GM18951 (cell line): ENCODE measurements around the gene CCDC159.

Experiments used
- POLR2A ChIP-seq: IDR thresholded peaks from 4 replicates; pipeline ENCODE4 v1.6.1; 2011; ENCODE audit warnings: mild to moderate bottlenecking; ENCODE audit not compliant: insufficient read length, insufficient read depth; ENCODE audit errors: extremely low read depth
- in situ Hi-C: fragments of 300-500 bp; cut with MboI; formaldehyde crosslinking; loops from one replicate; pipeline ENCODE4 v1.12.0; 2022; ENCODE audit warnings: low sequenced_read_pairs, mixed read lengths, inconsistent platforms; ENCODE audit not compliant: unreplicated experiment

Gene CCDC159

DNA sequence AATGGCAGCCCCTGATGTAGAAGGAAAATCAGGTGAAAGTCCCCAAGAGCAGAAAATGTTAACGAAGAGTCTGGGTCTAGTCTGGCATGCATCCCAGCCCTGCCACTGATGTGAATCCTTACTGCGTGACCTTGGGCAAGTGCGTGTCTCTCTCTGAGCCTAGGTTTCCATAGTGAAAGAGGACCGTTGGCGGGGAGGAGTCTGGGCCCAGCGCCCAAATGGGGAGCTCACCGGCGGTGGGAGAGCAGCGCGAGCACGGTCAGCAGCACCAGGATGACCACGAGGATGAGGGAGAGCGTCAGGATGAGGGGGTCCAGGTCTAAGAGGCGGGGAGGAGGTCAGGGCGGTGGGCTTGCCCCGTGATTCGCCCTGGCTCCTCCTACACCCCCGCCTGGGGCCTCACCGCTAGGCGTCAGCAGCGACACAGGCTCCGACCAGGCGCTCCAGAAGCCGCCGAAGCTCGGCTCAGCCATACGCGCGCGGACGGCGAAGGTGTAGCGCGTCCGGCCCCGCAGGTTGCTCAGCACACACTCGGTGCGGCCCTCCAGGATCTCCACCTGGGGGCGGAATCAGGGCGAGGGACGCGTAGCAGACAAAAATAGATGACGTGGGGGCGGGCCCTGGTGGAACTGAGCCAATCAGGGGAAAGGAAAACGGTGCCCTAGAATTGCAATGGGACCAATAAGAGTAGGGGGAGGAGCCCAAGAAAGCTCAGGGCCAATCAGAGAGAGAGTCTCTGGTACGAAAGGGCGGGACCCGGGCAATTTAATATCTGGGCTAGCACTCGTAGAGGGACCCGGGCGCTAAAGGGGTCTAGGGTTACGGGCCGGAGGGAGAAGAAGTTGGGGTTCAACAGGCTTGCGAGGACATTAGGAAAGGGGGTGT is 34.6 kb downstream of the CCDC159 start:
- peak; percentile 89 for TF ChIP-seq POLR2A
- in situ Hi-C loops: no loop called here

DNA sequence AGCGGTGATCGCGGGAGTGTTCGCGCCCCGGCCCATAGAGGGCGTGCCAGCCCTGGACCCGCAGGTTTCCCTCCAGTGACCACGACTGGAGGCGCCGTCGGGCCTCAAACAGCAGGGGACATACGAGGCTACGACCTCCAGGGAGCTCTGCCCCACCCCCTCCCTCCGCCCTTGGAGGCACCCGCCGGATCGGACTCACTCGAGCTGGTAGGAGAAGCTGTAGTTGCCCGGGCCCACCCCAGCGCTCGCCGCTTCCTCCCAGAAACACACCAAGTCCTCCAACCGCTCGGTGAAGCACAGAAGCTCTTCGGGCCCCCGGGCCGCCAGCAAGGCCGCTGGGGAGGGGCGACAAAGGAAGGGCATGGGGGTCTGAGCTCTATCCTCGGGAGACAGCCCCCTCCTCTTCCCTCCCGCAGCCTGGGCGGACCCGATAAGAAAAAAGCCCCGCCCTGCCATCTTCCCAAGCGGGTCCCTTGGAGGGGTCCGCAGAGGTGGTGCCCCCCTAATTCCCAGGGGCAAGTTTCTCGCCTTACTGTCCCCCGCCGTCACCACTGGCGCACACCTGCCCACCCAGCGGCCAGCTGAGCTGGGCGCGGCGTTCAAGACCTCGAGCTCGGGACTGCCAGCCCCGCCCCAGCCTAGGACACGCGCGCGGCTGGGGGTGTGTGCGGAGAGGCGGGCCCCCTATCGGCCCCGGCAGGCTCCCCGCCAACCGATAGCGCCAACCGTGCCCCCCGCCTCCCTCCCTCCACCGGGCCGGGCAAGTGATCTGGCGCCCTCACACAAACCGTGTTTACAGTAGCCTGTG is 36.8 kb downstream of the CCDC159 start:
- no peak for TF ChIP-seq POLR2A
- in situ Hi-C loops: no loop called here

- TF ChIP-seq POLR2A: no peak
- in situ Hi-C loops: no loop called here
These were observed 37.4 kb downstream of the CCDC159 start for GRCh38 chr19:11383706-11384048.

DNA sequence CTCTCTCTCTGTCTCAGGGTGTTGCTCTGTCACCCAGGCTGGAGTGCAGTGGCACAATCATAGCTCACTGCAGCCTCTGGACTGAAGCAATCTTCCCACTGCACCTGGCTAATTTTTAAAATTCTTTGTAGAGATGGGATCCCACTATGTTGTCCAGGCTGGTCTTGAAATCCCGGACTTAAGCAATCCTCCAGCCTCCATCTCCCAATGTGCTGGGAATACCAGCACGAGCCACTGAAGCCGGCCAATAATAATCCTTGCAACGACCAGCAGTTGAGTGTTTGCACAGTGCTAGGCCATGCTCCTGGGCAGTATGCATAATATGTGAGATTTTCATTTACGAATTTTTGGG is 38.4 kb downstream of the CCDC159 start:
- TF ChIP-seq POLR2A: no peak
- in situ Hi-C loops: no loop called here

DNA sequence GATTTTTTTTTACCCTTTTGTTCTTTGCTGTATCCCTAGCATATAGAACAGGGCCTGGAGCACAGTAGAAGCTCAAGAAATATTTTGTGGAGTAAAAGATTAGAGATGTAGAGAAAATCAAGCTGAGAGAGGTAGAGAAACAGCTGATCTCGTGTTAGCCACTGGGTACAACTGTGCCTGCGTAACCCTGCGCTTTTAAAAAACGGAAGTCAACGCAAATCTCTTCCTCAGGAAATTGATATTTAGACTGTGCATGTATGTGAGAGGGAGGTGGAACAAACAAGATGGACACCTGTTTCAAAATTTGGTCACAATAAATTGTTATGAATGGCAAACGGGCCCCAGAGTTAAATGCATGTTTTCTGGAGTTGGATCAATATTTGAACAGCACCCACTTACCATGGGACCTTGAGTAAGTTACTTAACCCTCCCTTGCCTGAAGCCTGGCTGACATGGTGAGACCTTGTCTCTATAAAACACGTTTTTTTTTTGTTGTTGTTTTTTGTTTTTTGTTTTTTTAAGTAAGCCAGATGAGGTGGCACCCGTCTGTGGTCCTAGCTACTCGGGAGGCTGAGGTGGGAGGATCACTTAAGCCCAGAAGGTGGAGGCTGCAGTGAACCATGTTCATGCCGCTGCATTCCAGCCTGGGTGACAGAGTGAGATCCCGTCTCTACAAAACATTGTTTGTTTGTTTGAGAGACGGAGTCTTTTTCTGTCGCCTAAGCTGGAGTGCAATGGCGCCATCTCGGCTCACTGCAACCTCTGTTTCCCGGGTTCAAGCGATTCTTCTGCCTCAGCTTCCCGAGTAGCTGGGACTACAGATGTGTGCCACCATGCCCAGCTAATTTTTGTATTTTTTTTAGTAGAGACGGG is 41.1 kb downstream of the CCDC159 start:
- TF ChIP-seq POLR2A: no peak
- in situ Hi-C loops: no loop called here

DNA sequence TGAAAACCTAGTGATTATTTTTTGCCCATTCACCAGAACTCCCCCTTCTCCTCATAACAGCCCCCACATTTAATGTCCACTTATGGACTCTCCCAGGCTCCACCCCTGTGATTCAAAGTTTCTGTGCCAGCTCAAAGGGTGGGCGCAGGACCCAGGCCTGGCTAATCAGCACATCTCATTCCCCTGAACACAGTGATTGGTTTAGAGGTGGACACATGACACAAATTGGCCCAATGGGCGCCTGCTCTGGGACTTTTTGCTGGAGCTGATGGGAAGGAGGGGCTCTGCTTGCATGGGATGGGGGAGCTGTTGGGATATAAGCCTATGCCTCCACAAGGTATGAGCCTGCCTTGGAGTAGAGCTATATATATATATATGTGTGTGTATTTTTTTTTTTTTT is 44.0 kb downstream of the CCDC159 start:
- TF ChIP-seq POLR2A: no peak
- in situ Hi-C loops: no loop called here

DNA sequence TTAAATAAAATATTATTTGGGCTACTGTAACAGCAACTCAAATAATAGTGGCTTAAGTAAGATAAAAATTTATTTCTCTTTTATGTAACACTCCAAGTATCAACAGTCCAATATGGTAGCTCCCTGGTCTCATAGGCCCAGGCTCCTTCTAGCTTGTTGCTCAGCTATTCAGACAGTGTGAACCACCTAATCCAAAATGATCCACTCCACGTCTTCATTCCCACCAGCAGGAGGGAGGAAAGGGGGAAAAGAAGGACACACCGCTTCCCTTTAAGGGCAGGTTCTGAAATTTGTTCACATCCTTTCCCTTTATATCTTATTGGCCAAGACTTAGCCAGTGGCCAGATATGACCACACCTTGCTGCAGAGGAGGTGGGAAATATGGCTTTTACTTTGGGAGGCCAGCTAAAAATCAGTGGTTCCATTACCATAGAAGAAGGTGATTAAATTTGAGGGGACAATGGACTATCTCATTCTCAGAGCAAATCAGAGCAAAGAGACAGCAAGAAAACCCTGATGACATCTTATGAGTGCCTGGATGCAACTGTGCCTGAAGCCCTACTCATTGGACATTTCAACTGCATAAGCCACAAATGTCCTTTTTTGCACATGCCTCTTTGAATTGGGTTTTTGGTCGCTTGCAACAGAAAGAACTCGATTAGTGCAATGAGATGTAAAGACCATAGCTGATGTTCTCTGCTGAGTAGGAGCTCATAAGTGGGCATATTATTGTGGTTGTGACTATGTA is 44.8 kb downstream of the CCDC159 start:
- in situ Hi-C loops: no loop called here
- no peak for TF ChIP-seq POLR2A

- TF ChIP-seq POLR2A: no peak
- in situ Hi-C loops: no loop called here
These were observed 50.8 kb downstream of the CCDC159 start for GRCh38 chr19:11397089-11397610.

- TF ChIP-seq POLR2A: no peak
- in situ Hi-C loops: no loop called here
These were observed 53.3 kb downstream of the CCDC159 start for GRCh38 chr19:11399667-11400066.

DNA sequence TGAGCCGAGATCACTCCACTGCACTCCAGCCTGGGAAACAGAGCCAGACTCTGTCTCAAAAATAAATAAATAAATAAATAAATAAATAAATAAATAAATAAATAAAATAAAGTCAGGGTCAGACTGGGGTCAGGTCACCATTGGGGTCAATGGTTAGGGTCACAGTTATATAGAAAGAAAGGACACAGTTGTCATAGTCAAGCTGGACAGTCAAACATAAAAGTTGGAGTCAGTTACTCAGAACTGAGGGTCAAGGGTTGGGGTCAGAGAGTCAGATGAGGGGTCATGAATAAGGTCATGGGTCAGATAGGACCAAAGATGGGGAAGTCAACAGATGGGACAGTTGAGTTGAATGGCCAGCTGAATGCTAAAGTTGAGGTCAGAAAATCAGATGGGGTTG is 54.5 kb downstream of the CCDC159 start:
- in situ Hi-C loops: no loop called here
- TF ChIP-seq POLR2A: no peak

DNA sequence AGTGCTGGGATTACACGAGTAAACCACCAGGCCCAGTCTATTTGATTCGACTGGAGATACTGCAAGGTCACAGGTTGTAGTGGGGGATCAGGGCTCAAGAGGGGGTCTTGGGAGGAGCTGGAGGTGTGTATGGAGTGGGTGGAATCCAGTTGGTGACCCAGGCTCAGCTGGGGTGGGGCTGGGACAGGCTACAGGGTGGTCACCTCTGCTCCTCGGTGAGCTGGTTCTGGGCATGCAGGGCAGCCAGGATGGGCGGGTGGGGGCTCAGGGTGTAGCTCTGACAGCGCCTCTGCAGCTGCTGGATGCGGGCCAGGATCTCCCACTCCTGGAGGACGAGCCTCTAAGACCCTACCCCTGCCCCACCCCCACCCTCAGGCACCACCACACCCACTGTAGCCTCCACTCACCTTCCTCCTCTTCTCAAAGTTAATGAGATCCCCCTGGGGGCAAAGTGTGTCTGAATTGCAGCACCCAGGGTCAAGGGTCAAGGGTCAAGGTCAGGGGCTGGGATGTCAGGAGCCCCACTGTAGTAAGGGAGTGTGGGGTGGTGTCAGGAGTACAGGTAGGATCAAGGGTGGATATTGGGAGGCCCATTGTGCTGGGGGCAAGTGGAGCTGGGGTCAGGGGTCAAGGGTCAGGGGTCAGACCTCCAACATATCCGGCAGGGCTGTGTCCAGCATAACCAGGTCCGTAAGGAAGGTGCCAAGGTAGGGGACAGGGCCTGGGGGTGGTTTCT is 55.7 kb downstream of the CCDC159 start:
- in situ Hi-C loops: no loop called here
- no peak for TF ChIP-seq POLR2A
